Activated CD8-positive, alpha-beta memory T cell treated with anti-CD3 and anti-CD28 coated beads, Interleukin-2, amount 10 ng/mL, durations not matched to agents 7 days and 5 days (primary cell): ENCODE results near the gene ZFY. TPM values are rescaled to one million over a fixed set of nuclear protein-coding genes. Genes with fewer than 3 reads are reported as not detected.
"Not testable (repeated sequence)": the region's sequence is repeated elsewhere in the genome, so short reads cannot be mapped to it uniquely, and the experiment has no call there.

Experiments
- ATAC-seq: fragments of 150-1000 bp; cut with Tn5 transposase; one replicate; pipeline ENCODE4 v1.10.0; 2021; ENCODE audit warnings: moderate library complexity
- CTCF ChIA-PET: fragments of 350-600 bp; sonication (Branson Sonifier 250); formaldehyde crosslinking; loops from one replicate; lab custom pipeline; 2021; ENCODE audit warnings: antibody characterized with exemption; lab: Charles Lee
- DNase-seq: peaks from one replicate; pipeline ENCODE4 v3.0.0-alpha.2; 2020
- H3K27ac Mint-ChIP-seq: one replicate; pipeline ENCODE4 v1.8.0; 2021; ENCODE audit warnings: mild to moderate bottlenecking, mixed read lengths
- H3K27me3 Mint-ChIP-seq: one replicate; pipeline ENCODE4 v1.8.0; 2021; ENCODE audit warnings: mixed read lengths
- H3K36me3 Mint-ChIP-seq: one replicate; pipeline ENCODE4 v1.8.0; 2021; ENCODE audit warnings: mild to moderate bottlenecking, mixed read lengths
- H3K4me1 Mint-ChIP-seq: one replicate; pipeline ENCODE4 v1.8.0; 2021; ENCODE audit warnings: mixed read lengths
- H3K4me3 Mint-ChIP-seq: one replicate; pipeline ENCODE4 v1.8.0; 2021; ENCODE audit warnings: mild to moderate bottlenecking, moderate library complexity, mixed read lengths
- H3K9me3 Mint-ChIP-seq: one replicate; pipeline ENCODE4 v1.8.0; 2022; ENCODE audit warnings: low read depth, mixed read lengths
- total RNA-seq, 2 experiments: library from RNA; stranded (reverse); gene quantifications; one replicate each; pipeline ENCODE4 v1.2.3, GENCODE V29; 2021

ZFY gene
- total RNA-seq, 2 experiments from 2014 or later, result 14.3 to 14.6 TPM

DNA sequence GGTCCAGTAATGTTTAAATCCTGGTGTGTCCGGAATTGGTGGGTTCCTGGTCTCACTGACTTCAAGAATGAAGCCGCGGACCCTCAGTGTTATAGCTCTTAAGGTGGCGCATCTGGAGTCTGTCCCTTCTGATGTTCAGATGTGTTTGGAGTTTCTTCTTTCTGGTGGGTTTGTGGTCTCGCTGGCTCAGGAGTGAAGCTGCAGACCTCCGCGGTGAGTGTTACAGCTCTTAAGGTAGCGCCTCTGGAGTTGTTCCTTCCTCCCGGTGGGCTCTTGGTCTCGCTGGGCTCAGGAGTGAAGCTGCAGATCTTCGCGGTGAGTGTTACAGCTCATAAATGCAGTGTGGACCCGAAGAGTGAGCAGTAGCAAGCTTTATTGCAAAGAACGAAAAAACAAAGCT is 62.2 kb downstream of the ZFY start:
- H3K27me3 Mint-ChIP-seq, DNase-seq, ATAC-seq, H3K36me3 Mint-ChIP-seq, H3K9me3 Mint-ChIP-seq, CTCF ChIA-PET, H3K27ac Mint-ChIP-seq, H3K4me3 Mint-ChIP-seq: not testable (repeated sequence)
- H3K4me1 Mint-ChIP-seq, result peaks cover 21% of the 10 kb centered on the region

GRCh38 chrY:3002190-3002589 is 67.0 kb downstream of the ZFY start:
- Mint-ChIP-seq H3K4me3 (peak overlapping the region; percentile 94), H3K27ac (peak overlapping the region; percentile 93), H3K36me3 (peaks cover 9% of the 10 kb centered on the region), H3K9me3 (no peaks in the 10 kb centered on the region), H3K4me1 (peaks cover 47% of the 10 kb centered on the region), H3K27me3 (no peaks in the 10 kb centered on the region)
- DNase-seq (no peak), ATAC-seq (no peak)
- CTCF ChIA-PET, result no interaction called here

DNA sequence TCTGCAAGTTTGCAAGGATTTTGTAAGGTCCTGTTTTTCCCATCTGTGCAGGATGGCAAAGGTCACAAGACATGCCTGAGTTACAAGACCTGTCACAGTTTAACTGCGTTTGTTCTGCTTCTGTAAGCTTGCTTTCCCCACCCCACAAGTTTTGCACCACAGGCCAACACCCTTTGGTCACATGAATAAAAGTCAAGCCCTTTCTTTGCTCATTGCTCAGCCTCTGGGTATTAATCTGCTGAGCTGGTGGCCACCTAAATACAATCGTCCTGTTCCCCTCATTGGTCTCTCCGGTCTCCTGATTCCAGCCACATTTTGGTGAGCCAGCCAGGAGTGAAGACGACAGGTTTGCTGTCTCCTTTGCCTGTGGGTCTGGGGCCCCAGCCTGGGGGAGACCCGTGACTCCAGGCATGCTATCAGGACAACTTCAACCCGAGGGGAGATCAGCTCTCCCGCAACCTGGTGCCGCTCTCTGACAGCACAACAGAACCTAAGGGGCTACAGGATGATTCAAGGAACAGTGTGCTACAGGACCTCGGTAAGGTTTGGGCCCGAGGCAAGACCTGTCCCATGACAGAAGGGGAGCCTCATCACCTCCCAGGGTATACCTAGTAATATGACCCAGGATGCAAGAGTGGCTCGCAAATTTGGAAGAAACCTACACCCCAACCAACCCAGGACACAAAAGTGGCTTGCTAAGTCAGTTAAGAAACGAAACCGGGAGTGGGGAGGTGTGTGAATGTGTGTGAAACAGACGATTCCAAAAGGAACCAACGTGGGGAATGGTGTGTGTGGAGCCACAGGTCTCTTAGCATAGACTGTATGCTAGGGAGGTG is 67.7 kb downstream of the ZFY start:
- ATAC-seq, result peak; percentile 39
- Mint-ChIP-seq H3K27me3 (no peaks in the 10 kb centered on the region), H3K36me3 (peaks cover 9% of the 10 kb centered on the region), H3K4me1 (peaks cover 47% of the 10 kb centered on the region), H3K27ac (peak overlapping the region; percentile 93), H3K4me3 (peak overlapping the region; percentile 94), H3K9me3 (no peaks in the 10 kb centered on the region)
- CTCF ChIA-PET, result no interaction called here
- DNase-seq, result peak; percentile 57

DNA sequence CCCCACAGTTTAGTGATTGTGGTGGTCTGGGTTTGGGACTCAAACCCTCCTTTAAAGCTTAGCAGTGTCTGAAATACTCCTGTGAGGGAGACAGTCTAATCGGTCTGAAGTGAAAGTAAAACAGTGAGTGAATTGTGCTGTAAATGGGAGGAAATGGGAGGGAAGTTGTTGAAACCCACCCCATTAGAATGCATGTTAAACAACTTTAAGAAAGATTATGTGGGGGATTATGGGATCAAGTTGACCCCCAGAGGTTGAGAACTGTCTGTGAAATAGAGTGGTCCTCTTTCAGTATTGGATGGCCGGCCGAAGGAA is 68.3 kb downstream of the ZFY start:
- ATAC-seq, result peak; percentile 70
- CTCF ChIA-PET, result no interaction called here

DNA sequence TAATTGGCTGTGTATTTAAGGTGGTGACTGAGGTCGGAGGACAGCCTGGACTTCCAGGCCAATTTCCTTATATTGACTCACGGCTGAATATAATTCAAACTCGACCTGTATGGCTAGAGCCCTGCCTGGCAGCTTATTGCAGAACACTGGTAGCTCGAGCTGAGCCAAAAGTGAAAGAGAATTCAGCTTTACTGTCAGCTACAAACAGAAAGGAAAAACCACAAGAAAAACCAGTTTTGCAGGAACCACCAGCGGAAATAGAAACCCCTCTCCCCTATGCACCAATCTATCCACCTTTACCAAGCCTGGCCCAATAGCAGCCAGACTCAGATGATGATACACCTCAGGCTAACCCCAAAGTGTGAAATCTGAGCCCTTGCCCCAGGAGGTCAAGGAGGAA is 68.7 kb downstream of the ZFY start:
- DNase-seq, result peak; percentile 73
- Mint-ChIP-seq H3K27ac (peak overlapping the region; percentile 93), H3K9me3 (no peaks in the 10 kb centered on the region), H3K36me3 (peaks cover 16% of the 10 kb centered on the region), H3K4me3 (peak overlapping the region; percentile 94), H3K4me1 (peaks cover 48% of the 10 kb centered on the region), H3K27me3 (no peaks in the 10 kb centered on the region)
- ATAC-seq, result peak; percentile 68
- CTCF ChIA-PET, result interaction anchor here (1.0 kb wide), 1 partner anchor 54 kb away, joined by 3 read pairs; no protein-coding TSS in a partner anchor

More for the DNA sequence above, 68.3 kb downstream of the ZFY start:
- no peaks in the 10 kb centered on the region for H3K27me3 Mint-ChIP-seq
- no peak for DNase-seq
- peak overlapping the region; percentile 93 for H3K27ac Mint-ChIP-seq
- peaks cover 47% of the 10 kb centered on the region for H3K4me1 Mint-ChIP-seq
- H3K36me3 Mint-ChIP-seq, result peaks cover 14% of the 10 kb centered on the region
- no peaks in the 10 kb centered on the region for H3K9me3 Mint-ChIP-seq
- peak overlapping the region; percentile 94 for H3K4me3 Mint-ChIP-seq

- H3K4me3 Mint-ChIP-seq, ATAC-seq, CTCF ChIA-PET, H3K27me3 Mint-ChIP-seq, DNase-seq, H3K9me3 Mint-ChIP-seq: not testable (repeated sequence)
- H3K36me3 Mint-ChIP-seq, result peaks cover 16% of the 10 kb centered on the region
- peaks cover 43% of the 10 kb centered on the region for H3K4me1 Mint-ChIP-seq
- peak overlapping the region; percentile 28 for H3K27ac Mint-ChIP-seq
These were observed 70.8 kb downstream of the ZFY start for GRCh38 chrY:3006031-3006430.

DNA sequence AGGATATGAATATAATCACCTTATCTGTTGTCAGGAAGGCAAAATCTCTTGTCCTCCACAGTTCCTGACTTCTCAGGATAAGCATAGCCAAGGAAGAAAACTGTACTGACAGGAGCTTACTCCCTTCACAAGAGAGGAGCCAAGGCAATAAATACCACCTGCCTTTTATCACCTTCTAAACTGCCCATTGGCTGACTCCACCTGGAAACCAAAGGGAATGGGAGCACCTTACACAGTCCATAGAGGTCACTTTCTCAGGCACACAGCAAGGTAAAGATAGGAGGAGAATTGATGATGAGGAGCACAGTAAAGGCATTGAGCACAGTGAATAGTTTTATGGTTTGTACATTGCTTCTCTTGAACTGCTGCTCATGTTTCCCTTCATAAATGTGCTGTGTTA is 72.8 kb downstream of the ZFY start:
- H3K4me1 Mint-ChIP-seq, result peaks cover 28% of the 10 kb centered on the region
- CTCF ChIA-PET, result no interaction called here
- no peaks in the 10 kb centered on the region for H3K27me3 Mint-ChIP-seq
- no peak overlapping the region for H3K27ac Mint-ChIP-seq
- no peak overlapping the region for H3K4me3 Mint-ChIP-seq
- H3K36me3 Mint-ChIP-seq, result peaks cover 16% of the 10 kb centered on the region
- no peaks in the 10 kb centered on the region for H3K9me3 Mint-ChIP-seq
- no peak for DNase-seq
- no peak for ATAC-seq

GRCh38 chrY:3012226-3012625 is 77.0 kb downstream of the ZFY start:
- Mint-ChIP-seq H3K36me3 (peaks cover 16% of the 10 kb centered on the region), H3K27me3 (no peaks in the 10 kb centered on the region), H3K27ac (no peak overlapping the region), H3K4me1 (peaks cover 2% of the 10 kb centered on the region), H3K9me3 (no peaks in the 10 kb centered on the region), H3K4me3 (no peak overlapping the region)
- DNase-seq (no peak), ATAC-seq (no peak)
- CTCF ChIA-PET, result no interaction called here

DNA sequence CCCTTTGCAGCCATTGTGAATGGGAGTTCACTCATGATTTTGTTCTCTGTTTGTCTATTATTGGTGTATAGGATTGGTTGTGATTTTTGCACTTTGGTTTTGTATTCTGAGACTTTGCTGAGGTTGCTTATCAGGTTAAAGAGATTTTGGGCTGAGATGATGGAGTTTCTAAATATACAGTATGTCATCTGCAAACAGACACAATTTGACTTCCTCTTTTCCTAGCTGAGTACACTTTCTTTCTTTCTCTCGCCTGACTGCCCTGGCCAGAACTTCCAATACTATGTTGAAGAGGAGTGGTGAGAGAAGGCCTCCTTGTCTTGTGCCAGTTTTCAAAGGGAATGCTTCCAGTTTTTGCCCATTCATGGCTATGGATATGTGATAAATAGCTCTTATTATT is 81.4 kb downstream of the ZFY start:
- H3K9me3 Mint-ChIP-seq, result no peaks in the 10 kb centered on the region
- DNase-seq, result no peak
- H3K27ac Mint-ChIP-seq, result no peak overlapping the region
- H3K4me3 Mint-ChIP-seq, result no peak overlapping the region
- H3K4me1 Mint-ChIP-seq, result peaks cover 2% of the 10 kb centered on the region
- CTCF ChIA-PET, result no interaction called here
- no peaks in the 10 kb centered on the region for H3K27me3 Mint-ChIP-seq
- H3K36me3 Mint-ChIP-seq, result peaks cover 11% of the 10 kb centered on the region
- ATAC-seq, result no peak

GRCh38 chrY:3018546-3018945 is 83.4 kb downstream of the ZFY start:
- H3K27me3 Mint-ChIP-seq, result no peaks in the 10 kb centered on the region
- no peak overlapping the region for H3K4me3 Mint-ChIP-seq
- peaks cover 9% of the 10 kb centered on the region for H3K36me3 Mint-ChIP-seq
- CTCF ChIA-PET, result no interaction called here
- H3K27ac Mint-ChIP-seq, result no peak overlapping the region
- H3K4me1 Mint-ChIP-seq, result peaks cover 2% of the 10 kb centered on the region
- ATAC-seq, result no peak
- no peak for DNase-seq
- no peaks in the 10 kb centered on the region for H3K9me3 Mint-ChIP-seq

DNA sequence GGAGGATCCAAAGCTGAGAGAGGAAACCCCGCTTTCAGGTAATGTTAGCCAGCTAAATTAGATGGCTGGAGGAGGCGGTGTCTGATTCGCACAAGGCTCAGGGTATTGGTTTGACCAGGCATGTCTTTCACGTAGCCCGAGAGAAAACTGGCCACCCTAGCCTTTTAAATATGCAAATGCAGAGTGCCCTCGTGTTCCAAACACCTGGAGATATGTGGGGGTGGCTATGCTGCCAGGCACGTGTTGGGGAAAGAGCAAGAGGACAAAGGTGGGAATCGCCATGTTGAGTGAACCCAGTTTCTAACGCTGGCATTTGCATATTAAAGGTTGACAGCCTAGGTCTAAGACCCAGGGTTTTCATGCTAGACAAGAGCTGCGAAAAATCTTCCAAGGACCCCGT is 84.4 kb downstream of the ZFY start:
- no peaks in the 10 kb centered on the region for H3K9me3 Mint-ChIP-seq
- H3K36me3 Mint-ChIP-seq, result peaks cover 9% of the 10 kb centered on the region
- no peak overlapping the region for H3K4me3 Mint-ChIP-seq
- peaks cover 2% of the 10 kb centered on the region for H3K4me1 Mint-ChIP-seq
- DNase-seq, result no peak
- CTCF ChIA-PET, result no interaction called here
- H3K27me3 Mint-ChIP-seq, result no peaks in the 10 kb centered on the region
- H3K27ac Mint-ChIP-seq, result no peak overlapping the region
- ATAC-seq, result no peak

- H3K27me3 Mint-ChIP-seq, result no peaks in the 10 kb centered on the region
These were observed 86.0 kb downstream of the ZFY start for GRCh38 chrY:3021176-3021575.

GRCh38 chrY:3023606-3024005 is 88.4 kb downstream of the ZFY start:
- ATAC-seq (no peak), DNase-seq (no peak)
- H3K9me3 Mint-ChIP-seq, result no peaks in the 10 kb centered on the region
- CTCF ChIA-PET, result no interaction called here
- H3K4me3 Mint-ChIP-seq, result no peak overlapping the region
- peaks cover 6% of the 10 kb centered on the region for H3K36me3 Mint-ChIP-seq
- H3K4me1 Mint-ChIP-seq, result no peaks in the 10 kb centered on the region
- H3K27ac Mint-ChIP-seq, result no peak overlapping the region
- H3K27me3 Mint-ChIP-seq, result no peaks in the 10 kb centered on the region

More at GRCh38 chrY:3021176-3021575, 86.0 kb downstream of the ZFY start:
- Mint-ChIP-seq H3K4me3 (no peak overlapping the region), H3K4me1 (peaks cover 2% of the 10 kb centered on the region), H3K27ac (no peak overlapping the region), H3K9me3 (no peaks in the 10 kb centered on the region), H3K36me3 (peaks cover 9% of the 10 kb centered on the region)
- CTCF ChIA-PET, result no interaction called here
- DNase-seq, result no peak
- ATAC-seq, result no peak

- Mint-ChIP-seq H3K9me3 (no peaks in the 10 kb centered on the region), H3K4me3 (no peak overlapping the region), H3K27me3 (no peaks in the 10 kb centered on the region), H3K4me1 (no peaks in the 10 kb centered on the region), H3K27ac (no peak overlapping the region), H3K36me3 (peaks cover 8% of the 10 kb centered on the region)
- CTCF ChIA-PET, result no interaction called here
- no peak for DNase-seq
- no peak for ATAC-seq
These were observed 90.2 kb downstream of the ZFY start for GRCh38 chrY:3025357-3025756.
